ENCODE results near the gene FAM24B. TPM values are rescaled to one million over a fixed set of nuclear protein-coding genes. Genes with fewer than 3 reads are reported as not detected.

Gene FAM24B
- total RNA-seq, 2 donors from 2014 or later, result 10.4 to 12.0 TPM

DNA sequence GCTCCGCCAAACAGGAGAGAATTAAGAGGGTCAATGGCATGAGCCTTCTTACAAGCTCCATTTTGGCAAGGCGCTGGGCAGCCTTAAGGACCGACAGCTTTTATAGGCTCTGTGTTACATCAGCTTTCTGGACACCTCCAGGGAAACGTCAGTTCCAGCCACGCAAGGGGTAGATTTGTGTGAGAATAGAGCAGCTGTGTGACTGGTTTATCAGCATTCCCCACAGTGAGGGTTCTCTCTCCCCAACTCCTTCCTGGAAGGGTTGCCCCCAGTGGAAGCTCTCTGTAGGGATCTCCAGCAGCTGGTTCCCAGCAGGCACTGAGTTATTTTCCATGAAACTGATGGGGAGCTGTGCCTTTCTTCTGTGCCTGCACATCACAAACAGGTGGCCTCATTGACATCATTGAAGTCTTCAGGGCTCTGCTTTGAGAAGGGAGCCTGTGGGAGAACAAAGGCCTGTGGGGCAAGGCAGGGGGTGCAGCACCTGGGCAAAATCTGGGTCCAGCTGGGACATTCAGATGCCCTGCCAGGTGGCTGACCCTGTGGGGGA, 33.5 kb downstream of the FAM24B start, which contains the start of gene CUZD1:
Gene CUZD1 (minus strand): TSS at position 75 of the 550 bp plus-strand sequence. CDS start 14 bp downstream, at position 61.
- ATAC-seq (no peak), DNase-seq (ENCODE audit: low spot score in 2 of 2) (no peak)
- no peak within 1 kb of the TSS for H3K27ac Mint-ChIP-seq
- peaks cover 5 to 8% of the 10 kb centered on the region in 2 donors for H3K9me3 Mint-ChIP-seq
- peaks cover 28 to 37% of the 10 kb centered on the region in 2 donors for H3K36me3 Mint-ChIP-seq

DNA sequence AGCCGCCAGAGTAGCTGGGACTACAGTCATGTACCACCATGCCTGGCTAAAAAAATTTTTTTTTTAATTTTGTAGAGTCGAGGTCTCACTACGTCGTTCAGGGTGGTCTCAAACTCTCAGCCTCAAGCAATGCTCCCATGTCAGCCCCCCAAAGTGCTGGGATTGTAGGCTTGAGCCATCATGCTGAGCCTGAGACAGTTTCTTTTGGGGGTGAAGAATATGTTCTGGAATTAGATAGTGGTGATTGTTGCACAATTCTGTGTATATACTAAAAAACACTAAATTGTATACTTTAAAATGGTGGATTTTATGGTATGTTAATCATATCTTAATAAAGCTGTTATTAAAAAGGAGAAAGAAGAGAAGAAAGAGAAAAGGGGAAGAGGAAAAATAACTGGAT, 35.2 kb downstream of the FAM24B start:
- peaks cover 21 to 24% of the 10 kb centered on the region in 2 donors for H3K36me3 Mint-ChIP-seq
- peaks cover 5 to 8% of the 10 kb centered on the region in 2 donors for H3K9me3 Mint-ChIP-seq
- DNase-seq (ENCODE audit: low spot score in 2 of 2), result no peak

DNA sequence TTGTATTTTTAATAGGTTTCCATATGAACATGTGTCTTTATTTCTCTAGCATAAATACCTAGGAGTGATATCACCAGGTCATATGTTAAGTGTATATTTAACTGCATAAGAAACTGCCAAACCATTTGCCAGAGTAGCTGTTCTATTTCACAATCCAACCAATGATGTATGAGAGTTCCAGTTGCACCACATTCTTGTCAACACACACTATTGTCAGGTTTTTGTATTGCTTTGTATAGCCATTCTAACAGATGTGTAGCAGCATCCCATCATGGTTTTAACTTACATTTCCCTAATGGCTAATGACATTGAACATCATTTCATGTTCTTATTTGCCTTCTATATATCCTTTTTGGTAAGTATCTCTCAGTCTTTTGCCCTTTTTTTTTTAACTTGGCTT, 37.8 kb downstream of the FAM24B start:
- Mint-ChIP-seq H3K27ac (no peak overlapping the region), H3K9me3 (peaks cover 3 to 6% of the 10 kb centered on the region in 2 donors), H3K36me3 (peaks cover 36 to 40% of the 10 kb centered on the region in 2 donors)
- DNase-seq (ENCODE audit: low spot score in 2 of 2), result no peak
- no peak for ATAC-seq

More for the DNA sequence above, 35.2 kb downstream of the FAM24B start:
- ATAC-seq, result no peak
- no peak overlapping the region for H3K27ac Mint-ChIP-seq

DNA sequence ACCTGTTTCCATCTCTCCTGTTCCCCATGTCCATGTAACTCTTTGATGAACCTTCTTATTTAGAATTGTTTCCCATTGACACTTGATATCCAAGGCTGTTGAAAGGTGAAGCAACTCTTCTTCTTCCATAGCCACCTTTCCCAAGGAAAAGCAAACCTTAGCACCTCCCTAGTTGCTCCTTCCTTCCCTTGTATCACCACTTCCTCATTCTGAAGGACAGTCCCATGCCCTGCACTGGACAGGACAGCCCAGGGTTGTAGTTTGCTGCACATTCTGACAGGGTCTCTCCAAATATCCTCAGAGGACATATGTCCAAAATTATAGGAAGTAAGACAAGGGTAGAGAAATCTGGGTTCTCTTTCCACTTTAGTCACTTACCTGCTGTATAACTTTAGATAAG, 39.9 kb downstream of the FAM24B start:
- Mint-ChIP-seq H3K36me3 (peaks cover 31 to 34% of the 10 kb centered on the region in 2 donors), H3K27ac (no peak overlapping the region), H3K9me3 (peaks cover 0 to 3% of the 10 kb centered on the region in 2 donors)
- ATAC-seq (no peak), DNase-seq (ENCODE audit: low spot score in 2 of 2) (no peak)

DNA sequence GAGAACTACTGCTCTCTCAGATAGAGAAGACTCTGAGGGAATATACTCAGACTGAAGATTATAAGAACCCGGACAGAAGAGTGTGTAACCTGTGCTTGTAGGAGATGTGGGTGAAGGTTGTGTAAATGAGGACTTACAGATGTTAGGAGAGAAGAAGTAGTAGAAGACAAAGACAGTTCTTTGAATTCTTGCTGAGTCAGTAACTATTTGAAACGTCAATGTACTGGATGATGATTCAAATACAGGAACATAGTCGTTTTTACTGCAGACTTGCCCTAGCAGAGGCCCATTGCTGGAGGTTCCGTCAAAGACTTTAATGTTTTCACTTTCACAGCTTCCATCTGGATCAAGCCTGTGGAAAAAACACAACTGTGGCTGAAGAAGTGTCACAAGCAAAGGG, 40.5 kb downstream of the FAM24B start:
- peaks cover 31 to 34% of the 10 kb centered on the region in 2 donors for H3K36me3 Mint-ChIP-seq
- ATAC-seq, result no peak
- no peaks in the 10 kb centered on the region for H3K9me3 Mint-ChIP-seq

DNA sequence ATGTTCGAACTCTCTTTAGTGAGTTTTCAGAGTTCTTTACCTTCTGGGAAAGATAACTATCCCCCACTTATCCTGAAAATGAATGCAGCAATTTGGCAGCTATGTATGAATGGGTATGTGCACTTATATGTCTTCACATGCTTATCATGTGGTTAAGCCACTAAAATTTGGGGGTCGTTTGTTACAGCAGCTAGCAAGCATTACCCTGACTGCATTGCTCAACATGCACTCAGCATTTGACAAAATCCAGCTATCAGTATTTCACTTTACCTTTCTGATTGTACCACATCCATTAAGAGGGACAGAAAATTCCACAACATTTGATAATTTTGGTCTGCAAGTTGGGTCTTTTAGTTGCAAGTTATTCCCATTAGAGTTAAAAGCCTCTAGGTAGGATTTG, 43.5 kb downstream of the FAM24B start:
- H3K36me3 Mint-ChIP-seq, result peaks cover 36 to 47% of the 10 kb centered on the region in 2 donors
- H3K27ac Mint-ChIP-seq, result no peak overlapping the region
- ATAC-seq (no peak), DNase-seq (ENCODE audit: low spot score in 2 of 2) (no peak)
- no peaks in the 10 kb centered on the region for H3K9me3 Mint-ChIP-seq

More for the DNA sequence above, 40.5 kb downstream of the FAM24B start:
- H3K27ac Mint-ChIP-seq, result no peak overlapping the region
- no peak for DNase-seq (ENCODE audit: low spot score in 2 of 2)

DNA sequence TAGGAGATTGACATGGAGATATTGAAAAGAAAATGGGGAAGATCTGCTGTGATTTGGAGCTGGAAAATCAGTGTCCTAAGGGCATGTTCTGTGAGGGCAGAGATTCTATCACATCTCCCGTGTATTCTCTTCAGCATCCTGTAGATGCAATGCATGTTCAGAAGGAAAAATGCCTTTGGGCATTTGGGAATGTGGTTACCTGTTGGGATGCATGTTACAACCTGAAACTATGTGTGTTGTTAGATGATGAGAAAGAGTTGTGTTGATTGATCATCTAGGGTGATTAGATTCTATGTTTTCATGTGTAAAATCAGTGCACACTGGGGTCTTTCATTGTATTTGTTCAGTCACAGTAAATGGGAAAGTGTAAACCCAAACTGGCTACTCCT, 48.4 kb downstream of the FAM24B start:
- H3K36me3 Mint-ChIP-seq, result peaks cover 11 to 22% of the 10 kb centered on the region in 2 donors
- DNase-seq (ENCODE audit: low spot score in 2 of 2), result no peak

DNA sequence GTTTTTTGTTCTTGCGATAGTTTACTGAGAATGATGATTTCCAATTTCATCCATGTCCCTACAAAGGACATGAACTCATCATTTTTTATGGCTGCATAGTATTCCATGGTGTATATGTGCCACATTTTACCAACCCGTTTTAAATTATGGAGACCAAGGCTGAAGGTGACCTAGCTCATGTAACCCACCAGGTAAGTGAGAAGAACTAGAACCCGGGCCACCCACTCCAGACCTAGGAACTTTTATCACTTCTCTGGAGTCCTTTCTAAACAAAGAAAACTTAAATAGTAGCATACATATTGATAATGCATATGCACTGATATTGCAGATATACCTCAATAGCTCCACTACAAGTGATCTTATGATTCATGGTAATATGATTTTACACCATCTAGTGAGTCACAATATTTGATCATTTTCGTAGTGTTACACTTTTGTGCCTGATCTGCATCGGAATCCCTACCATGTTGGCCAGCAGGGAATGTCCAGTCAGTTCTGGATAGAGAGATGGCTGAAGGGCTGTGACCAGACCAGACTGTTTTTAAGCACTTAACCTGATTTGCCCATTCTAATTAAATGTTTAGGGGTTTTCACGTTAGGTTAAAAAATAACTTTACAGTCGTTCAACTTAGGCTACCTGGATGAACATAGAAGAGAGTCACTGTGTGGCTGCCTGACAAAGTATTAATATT, 49.0 kb downstream of the FAM24B start:
- Mint-ChIP-seq H3K9me3 (no peaks in the 10 kb centered on the region), H3K27ac (no peak overlapping the region), H3K36me3 (peaks cover 10 to 21% of the 10 kb centered on the region in 2 donors)
- ATAC-seq, result no peak
- no peak for DNase-seq (ENCODE audit: low spot score in 2 of 2)

More for the DNA sequence above, 48.4 kb downstream of the FAM24B start:
- no peaks in the 10 kb centered on the region for H3K9me3 Mint-ChIP-seq
- ATAC-seq, result no peak
- H3K27ac Mint-ChIP-seq, result no peak overlapping the region

DNA sequence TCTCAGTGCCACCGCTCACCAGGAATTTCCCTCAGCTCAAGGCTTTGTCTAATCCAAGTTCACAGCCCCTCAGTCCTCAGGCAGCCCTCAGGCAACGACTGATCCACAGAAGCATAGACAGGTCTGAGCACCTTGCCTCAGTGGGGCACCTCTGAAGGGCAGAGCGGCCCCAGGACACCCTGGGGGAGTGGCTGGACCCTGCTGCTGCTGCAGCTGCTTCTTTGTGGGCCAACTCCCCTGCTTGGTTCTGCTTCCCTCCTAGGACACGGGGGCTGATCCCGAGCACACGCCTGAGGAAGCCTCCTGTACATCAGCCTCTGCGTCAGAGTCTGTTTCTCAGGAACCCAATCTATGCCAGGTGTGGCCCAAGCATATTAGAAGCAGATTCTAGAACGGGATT, 49.9 kb downstream of the FAM24B start:
- ATAC-seq, result no peak
- no peak for DNase-seq (ENCODE audit: low spot score in 2 of 2)
- H3K27ac Mint-ChIP-seq, result no peak overlapping the region
- H3K36me3 Mint-ChIP-seq, result peaks cover 10 to 21% of the 10 kb centered on the region in 2 donors
- H3K9me3 Mint-ChIP-seq, result no peaks in the 10 kb centered on the region

DNA sequence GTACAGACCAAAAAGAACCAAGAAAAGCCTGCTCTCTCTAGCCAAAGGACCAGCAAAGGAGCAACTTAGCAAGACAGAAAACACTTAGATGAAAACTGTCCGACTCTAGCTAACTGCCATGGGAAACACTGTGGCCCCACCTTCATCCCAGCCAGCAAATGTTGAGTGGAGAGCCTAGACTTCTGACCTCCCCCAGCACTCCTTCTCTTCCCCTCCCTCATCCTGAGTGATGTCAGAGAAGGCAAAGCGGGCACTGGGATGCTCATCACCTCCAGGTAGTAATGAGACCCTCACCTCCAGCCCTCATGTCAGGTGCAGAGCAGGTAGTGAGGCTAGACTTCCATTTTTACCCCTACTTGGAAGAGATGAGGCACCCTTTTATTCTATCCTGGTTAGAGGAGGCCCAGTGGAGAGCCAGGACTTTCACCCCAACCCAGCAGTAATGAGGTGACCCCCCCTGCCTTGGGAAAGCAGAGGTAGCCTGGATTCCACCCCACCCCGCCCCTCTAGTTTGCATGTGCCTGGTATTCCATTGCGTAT, 50.6 kb downstream of the FAM24B start:
- H3K27ac Mint-ChIP-seq, result no peak overlapping the region
- no peaks in the 10 kb centered on the region for H3K9me3 Mint-ChIP-seq
- peaks cover 10 to 20% of the 10 kb centered on the region in 2 donors for H3K36me3 Mint-ChIP-seq
- DNase-seq (ENCODE audit: low spot score in 2 of 2), result no peak
- no peak for ATAC-seq

DNA sequence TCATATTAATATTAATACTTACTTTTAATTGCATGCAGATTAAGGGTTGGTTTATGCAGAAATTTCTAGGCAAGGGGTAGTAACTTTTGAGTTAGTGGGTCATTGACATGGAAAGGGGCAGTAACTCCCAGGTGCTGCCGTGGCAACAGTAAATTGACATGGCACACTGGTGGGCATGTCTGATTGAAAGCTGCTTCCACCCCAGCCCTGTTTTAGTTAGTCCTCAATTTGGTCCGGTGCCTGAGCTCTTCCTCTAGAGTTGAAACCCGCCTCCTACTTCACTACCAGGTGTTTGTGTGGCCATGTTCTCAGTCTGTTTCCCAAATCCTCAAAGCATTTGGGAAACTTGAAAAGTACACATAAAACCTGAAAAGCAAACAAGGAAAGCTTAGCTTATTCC, 52.1 kb downstream of the FAM24B start:
- Mint-ChIP-seq H3K9me3 (no peaks in the 10 kb centered on the region), H3K27ac (no peak overlapping the region), H3K36me3 (peaks cover 10 to 15% of the 10 kb centered on the region in 2 donors)
- DNase-seq (ENCODE audit: low spot score in 2 of 2) (no peak), ATAC-seq (no peak)

DNA sequence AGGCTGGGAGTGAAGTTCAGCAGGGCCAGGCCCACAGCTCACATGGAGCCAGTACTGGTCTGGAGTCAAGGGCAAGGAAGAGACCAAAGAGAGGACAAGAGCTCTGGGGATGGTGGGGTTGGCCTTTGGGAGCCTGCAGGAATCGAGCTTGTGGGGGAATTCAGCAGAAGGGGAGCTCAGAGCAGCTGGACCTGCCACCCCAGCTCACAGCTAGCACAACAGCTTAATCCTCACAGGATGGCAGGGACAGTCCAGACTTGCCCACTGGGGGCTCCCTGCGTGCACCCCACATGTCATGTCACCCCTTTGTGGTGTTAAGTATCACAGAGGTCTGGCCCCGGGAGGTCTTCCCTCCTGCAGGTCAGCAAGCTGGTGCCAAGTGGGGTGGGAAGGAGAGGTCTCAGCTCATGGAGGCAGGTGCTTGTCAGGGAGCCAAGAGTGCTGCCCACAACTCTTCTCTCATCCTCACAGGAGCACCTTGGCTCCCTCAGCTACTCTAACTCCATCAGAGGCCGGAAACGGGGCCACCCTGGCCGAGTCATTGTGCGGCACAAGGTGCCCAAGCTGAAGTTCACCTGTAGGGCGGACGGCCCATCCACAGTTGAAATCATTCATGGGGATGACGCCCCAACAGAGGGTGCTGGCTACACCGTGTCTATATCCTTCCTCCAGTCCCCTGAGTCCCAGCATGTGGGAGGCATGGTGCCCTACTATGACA, 56.2 kb downstream of the FAM24B start:
- ATAC-seq (no peak), DNase-seq (ENCODE audit: low spot score in 2 of 2) (no peak)
- Mint-ChIP-seq H3K36me3 (no peaks in the 10 kb centered on the region), H3K27ac (no peak overlapping the region), H3K9me3 (no peaks in the 10 kb centered on the region)

DNA sequence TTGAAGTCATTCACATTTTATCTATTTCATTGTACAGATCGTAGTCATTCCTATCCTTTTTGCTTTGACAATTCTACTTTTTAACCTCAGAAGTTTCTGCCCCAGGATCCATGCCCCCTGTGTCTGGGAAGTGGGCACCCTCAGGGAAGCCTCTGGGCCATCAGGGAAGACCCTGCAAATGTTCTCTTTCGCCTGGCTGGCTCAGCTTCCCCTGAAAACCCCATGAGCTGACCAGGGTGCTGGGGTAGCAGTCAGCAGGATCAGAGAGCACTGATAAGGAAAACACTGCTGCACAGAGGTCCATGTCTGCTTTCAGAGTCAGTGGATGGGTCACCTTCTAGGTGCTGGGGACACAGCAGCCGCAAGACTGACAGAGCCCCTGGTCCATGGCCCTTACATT, 57.6 kb downstream of the FAM24B start:
- H3K9me3 Mint-ChIP-seq, result no peaks in the 10 kb centered on the region
- ATAC-seq (no peak), DNase-seq (ENCODE audit: low spot score in 2 of 2) (no peak)
- no peak overlapping the region for H3K27ac Mint-ChIP-seq
- H3K36me3 Mint-ChIP-seq, result no peaks in the 10 kb centered on the region

DNA sequence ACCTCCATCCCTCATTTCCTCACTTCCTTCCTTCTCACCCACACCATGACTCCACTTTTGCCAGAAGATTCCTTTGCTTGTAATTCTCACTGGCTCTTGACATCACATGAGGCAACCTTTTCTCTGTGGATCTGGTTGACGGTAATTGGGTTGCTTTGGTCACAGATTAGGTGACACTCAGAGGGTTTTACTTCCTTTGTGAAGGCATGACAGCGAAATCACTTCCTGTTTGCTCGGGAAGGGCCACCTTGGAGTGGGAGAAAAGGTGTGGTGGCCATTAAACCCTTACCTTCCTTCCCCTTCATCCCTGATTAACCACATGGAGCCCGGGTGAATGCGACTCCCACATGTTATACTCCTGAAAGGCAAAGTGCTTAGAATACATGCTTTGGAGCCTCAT, 63.9 kb downstream of the FAM24B start:
- DNase-seq (ENCODE audit: low spot score in 2 of 2), result no peak
- no peaks in the 10 kb centered on the region for H3K9me3 Mint-ChIP-seq
- no peak overlapping the region for H3K27ac Mint-ChIP-seq
- H3K36me3 Mint-ChIP-seq, result no peaks in the 10 kb centered on the region
- no peak for ATAC-seq

DNA sequence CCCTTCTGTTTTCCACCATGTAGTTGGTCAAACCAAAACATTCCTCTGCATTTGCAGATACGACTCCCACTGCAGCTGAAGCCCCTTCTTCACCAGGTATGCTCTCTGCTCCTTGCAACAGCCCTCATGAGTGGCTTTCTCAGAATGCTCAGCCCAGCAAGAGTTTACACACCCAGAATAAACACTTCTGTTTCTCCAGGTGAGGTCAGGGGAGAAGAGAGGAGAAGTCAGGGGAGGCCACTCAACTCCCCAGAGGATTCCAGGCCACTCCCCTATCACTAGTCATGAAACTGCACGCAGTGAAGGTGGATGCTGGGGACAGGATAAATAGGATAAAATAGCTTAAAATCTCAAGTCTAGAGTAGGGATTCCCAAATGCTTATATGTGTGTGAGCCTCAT, 64.9 kb downstream of the FAM24B start:
- Mint-ChIP-seq H3K27ac (no peak overlapping the region), H3K36me3 (no peaks in the 10 kb centered on the region)

DNA sequence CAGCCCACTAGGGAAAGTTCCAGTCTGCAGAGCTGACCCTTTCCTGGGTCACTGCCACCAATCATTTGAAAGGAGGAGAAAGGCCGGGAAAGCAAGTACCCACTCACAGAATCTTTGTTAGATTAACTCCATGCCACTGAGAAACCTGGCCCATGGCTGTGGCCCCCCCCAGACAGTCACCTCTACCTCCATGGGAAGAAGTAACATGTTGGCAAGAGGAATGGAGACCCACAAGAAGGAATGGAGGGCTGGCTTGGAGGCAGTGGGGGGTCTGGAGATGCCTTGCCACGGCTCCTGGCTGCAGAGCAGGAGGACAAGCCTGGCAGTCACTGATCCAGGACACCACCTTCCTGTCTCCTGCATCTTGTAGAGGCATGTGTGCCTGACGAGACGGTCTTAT, 66.6 kb downstream of the FAM24B start:
- no peaks in the 10 kb centered on the region for H3K36me3 Mint-ChIP-seq
- ATAC-seq (no peak), DNase-seq (ENCODE audit: low spot score in 2 of 2) (no peak)
- no peaks in the 10 kb centered on the region for H3K9me3 Mint-ChIP-seq
- H3K27ac Mint-ChIP-seq, result no peak overlapping the region

More for the DNA sequence above, 64.9 kb downstream of the FAM24B start:
- DNase-seq (ENCODE audit: low spot score in 2 of 2) (no peak), ATAC-seq (no peak)
- no peaks in the 10 kb centered on the region for H3K9me3 Mint-ChIP-seq

DNA sequence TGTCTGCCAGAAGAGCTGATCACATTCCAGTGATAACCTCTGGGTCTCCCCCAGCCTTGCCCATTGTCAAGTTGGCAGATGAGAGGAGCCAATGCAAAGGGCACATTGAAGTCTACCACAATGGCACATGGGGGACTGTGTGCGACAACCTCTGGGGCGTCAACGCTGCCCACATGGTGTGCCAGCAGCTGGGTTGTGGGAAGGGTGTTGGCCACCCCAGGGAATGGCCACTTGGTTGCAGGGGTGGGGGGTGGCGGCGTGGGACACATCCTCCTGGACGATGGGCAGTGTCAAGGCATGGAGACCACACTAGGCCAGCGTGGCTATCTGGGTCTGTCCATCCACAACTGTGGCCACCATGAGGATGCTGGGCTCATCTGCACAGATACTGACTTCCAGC, 77.1 kb downstream of the FAM24B start:
- H3K9me3 Mint-ChIP-seq, result peaks cover 0 to 3% of the 10 kb centered on the region in 2 donors
- no peak overlapping the region for H3K27ac Mint-ChIP-seq
- H3K36me3 Mint-ChIP-seq, result no peaks in the 10 kb centered on the region
- DNase-seq (ENCODE audit: low spot score in 2 of 2), result no peak
- ATAC-seq, result no peak

Measured in activated naive CD4-positive, alpha-beta T cell treated with anti-CD3 and anti-CD28 coated beads, Interleukin-2, amount 50 U/mL, for 72 hours (primary cell).